Ascending aorta (tissue), 2 donors: Measurements from ENCODE around the gene NTM. TPM values are rescaled to one million over a fixed set of nuclear protein-coding genes. Genes with fewer than 3 reads are reported as not detected.

ENCODE experiments used
- DNase-seq, 2 donors: peaks; one replicate each; pipeline ENCODE4 v3.0.0-alpha.2; 2019; ENCODE audit warnings: low spot score in 2 of 2
- H3K27ac ChIP-seq, 2 donors: fragments of 200-600 bp; sonication (generic); one replicate each; pipeline ENCODE4 v1.5.1; 2016 to 2017; ENCODE audit warnings: mild to moderate bottlenecking in 1 of 2
- H3K27me3 ChIP-seq: fragments of 200-600 bp; sonication (generic); one replicate; pipeline ENCODE4 v1.5.1; 2017
- H3K36me3 ChIP-seq, 2 donors: fragments of 200-600 bp; sonication (generic); one replicate each; pipeline ENCODE4 v1.5.1; 2016
- H3K4me1 ChIP-seq, 2 donors: fragments of 200-600 bp; sonication (generic); one replicate each; pipeline ENCODE4 v1.5.1; 2016 to 2017; ENCODE audit warnings: mild to moderate bottlenecking in 1 of 2
- H3K4me3 ChIP-seq, 2 donors: fragments of 200-600 bp; sonication (generic); one replicate each; pipeline ENCODE4 v1.5.1; 2016 to 2017; ENCODE audit warnings: mild to moderate bottlenecking in 1 of 2
- H3K9me3 ChIP-seq, 2 donors: fragments of 200-600 bp; sonication (generic); one replicate each; pipeline ENCODE4 v1.5.1; 2016
- CTCF ChIP-seq, 3 experiments: fragments of 200-600 bp in 2 of 3; fragments of 450-650 bp in 1 of 3; sonication (generic) in 2 of 3; IDR thresholded peaks; one replicate each; pipeline ENCODE4 v1.5.1; 2016 to 2019; ENCODE audit warnings: antibody characterized with exemption in 3 of 3, mild to moderate bottlenecking in 1 of 3, moderate library complexity in 1 of 3
- intact Hi-C: fragments of 100-400 bp; cut with DNase I; formaldehyde crosslinking; loops from one replicate; pipeline ENCODE4 v1.15.1; 2023
- total RNA-seq: library from RNA; depleted of rRNA; stranded (reverse); fragments of >200 nt; gene quantifications from one replicate; pipeline ENCODE4 v1.1.0, GENCODE V29; 2016

The NTM gene
- total RNA-seq, 1 donor from 2014 or later: not detected

GRCh38 chr11:131849485-131849884 lies 479.1 kb downstream of the NTM start:
- no peaks in the 10 kb centered on the region for H3K9me3 ChIP-seq
- H3K36me3 ChIP-seq: no peaks in the 10 kb centered on the region
- H3K4me3 ChIP-seq: no peak overlapping the region
- intact Hi-C loops: no loop called here
- no peak overlapping the region for H3K27ac ChIP-seq
- no peak for DNase-seq
- H3K27me3 ChIP-seq: no peaks in the 10 kb centered on the region
- no peaks in the 10 kb centered on the region for H3K4me1 ChIP-seq
- no peak for TF ChIP-seq CTCF (IDR thresholded peaks at IDR 0.05)

GRCh38 chr11:131850507-131850906 lies 480.1 kb downstream of the NTM start:
- Histone ChIP-seq H3K27ac (no peak overlapping the region), H3K4me3 (no peak overlapping the region), H3K27me3 (no peaks in the 10 kb centered on the region), H3K4me1 (no peaks in the 10 kb centered on the region), H3K36me3 (no peaks in the 10 kb centered on the region), H3K9me3 (no peaks in the 10 kb centered on the region)
- DNase-seq: no peak
- intact Hi-C loops: no loop called here
- no peak for TF ChIP-seq CTCF (IDR thresholded peaks at IDR 0.05)

- Histone ChIP-seq H3K9me3 (no peaks in the 10 kb centered on the region), H3K27ac (no peak overlapping the region), H3K4me1 (no peaks in the 10 kb centered on the region), H3K27me3 (no peaks in the 10 kb centered on the region), H3K36me3 (no peaks in the 10 kb centered on the region), H3K4me3 (no peak overlapping the region)
- no peak for DNase-seq
- no peak for TF ChIP-seq CTCF (IDR thresholded peaks at IDR 0.05)
- intact Hi-C loops: no loop called here
Observed at GRCh38 chr11:131851964-131852755, 481.7 kb downstream of the NTM start.

GRCh38 chr11:131852757-131853156 lies 482.3 kb downstream of the NTM start:
- H3K27ac ChIP-seq: no peak overlapping the region
- no peaks in the 10 kb centered on the region for H3K36me3 ChIP-seq
- no peak overlapping the region for H3K4me3 ChIP-seq
- DNase-seq: no peak
- TF ChIP-seq CTCF (IDR thresholded peaks at IDR 0.05): no peak
- no peaks in the 10 kb centered on the region for H3K4me1 ChIP-seq
- no peaks in the 10 kb centered on the region for H3K27me3 ChIP-seq
- H3K9me3 ChIP-seq: no peaks in the 10 kb centered on the region
- intact Hi-C loops: no loop called here

- intact Hi-C loops: no loop called here
- Histone ChIP-seq H3K27me3 (no peaks in the 10 kb centered on the region), H3K27ac (no peak overlapping the region), H3K9me3 (no peaks in the 10 kb centered on the region), H3K4me3 (no peak overlapping the region), H3K36me3 (no peaks in the 10 kb centered on the region), H3K4me1 (no peaks in the 10 kb centered on the region)
- no peak for DNase-seq
- no peak for TF ChIP-seq CTCF (IDR thresholded peaks at IDR 0.05)
Observed at GRCh38 chr11:131854391-131854790, 484.0 kb downstream of the NTM start.
